ENCODE results near the gene FBXL12. TPM values are rescaled to one million over a fixed set of nuclear protein-coding genes. Genes with fewer than 3 reads are reported as not detected.

FBXL12 gene
- total RNA-seq, 4 donors from 2014 or later = 39.8 to 87.9 (median 70.8) TPM

DNA sequence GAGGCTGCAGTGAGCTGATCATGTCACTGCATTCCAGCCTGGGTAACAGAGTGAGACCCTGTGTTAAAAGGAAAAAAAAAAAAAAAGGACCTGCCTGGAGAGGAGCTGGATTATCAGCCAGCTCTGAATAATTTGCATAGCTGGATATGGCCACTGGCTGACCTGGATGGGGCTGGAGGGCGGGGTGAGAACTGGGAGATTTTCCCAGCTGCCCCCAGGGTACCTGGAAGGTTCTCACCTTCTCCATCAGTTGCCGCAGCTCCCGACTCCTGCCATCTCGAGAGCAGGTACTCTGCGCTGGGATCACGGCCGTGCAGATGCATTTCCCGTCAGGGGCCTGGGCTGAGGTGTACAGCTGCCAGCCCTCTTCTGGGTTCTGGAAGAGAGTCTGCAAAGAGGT lies 41.5 kb upstream of the FBXL12 start:
- Histone ChIP-seq H3K4me3 (no peak overlapping the region), H3K36me3 (no peaks in the 10 kb centered on the region), H3K4me1 (no peaks in the 10 kb centered on the region), H3K27me3 (no peaks in the 10 kb centered on the region), H3K27ac (no peak overlapping the region), H3K9me3 (no peaks in the 10 kb centered on the region)
- DNase-seq = no peak
- TF ChIP-seq, protein P1, sequence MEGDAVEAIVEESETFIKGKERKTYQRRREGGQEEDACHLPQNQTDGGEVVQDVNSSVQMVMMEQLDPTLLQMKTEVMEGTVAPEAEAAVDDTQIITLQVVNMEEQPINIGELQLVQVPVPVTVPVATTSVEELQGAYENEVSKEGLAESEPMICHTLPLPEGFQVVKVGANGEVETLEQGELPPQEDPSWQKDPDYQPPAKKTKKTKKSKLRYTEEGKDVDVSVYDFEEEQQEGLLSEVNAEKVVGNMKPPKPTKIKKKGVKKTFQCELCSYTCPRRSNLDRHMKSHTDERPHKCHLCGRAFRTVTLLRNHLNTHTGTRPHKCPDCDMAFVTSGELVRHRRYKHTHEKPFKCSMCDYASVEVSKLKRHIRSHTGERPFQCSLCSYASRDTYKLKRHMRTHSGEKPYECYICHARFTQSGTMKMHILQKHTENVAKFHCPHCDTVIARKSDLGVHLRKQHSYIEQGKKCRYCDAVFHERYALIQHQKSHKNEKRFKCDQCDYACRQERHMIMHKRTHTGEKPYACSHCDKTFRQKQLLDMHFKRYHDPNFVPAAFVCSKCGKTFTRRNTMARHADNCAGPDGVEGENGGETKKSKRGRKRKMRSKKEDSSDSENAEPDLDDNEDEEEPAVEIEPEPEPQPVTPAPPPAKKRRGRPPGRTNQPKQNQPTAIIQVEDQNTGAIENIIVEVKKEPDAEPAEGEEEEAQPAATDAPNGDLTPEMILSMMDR (IDR thresholded peaks at IDR 0.05) = no peak
- no peak for TF ChIP-seq POLR2A (IDR thresholded peaks at IDR 0.05)

DNA sequence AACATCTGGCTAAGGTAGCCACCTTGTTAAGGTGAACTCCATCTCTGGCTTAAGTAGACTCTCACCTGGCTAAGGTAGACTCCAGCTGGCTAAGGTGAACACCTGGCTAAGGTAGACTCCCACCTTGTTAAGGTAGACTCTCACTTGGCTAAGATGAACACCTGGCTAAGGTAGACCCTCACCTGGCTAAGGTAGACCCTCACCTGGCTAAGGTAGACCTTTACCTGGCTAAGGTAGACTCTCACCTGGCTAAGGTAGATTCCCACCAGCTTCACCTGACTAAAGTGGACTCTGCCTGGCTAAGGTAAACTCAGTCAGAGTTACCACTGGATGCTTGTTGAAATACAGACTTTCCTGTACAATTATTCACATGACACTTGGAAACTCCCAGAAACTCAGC lies 39.9 kb upstream of the FBXL12 start:
- no peak for DNase-seq
- TF ChIP-seq POLR2A (IDR thresholded peaks at IDR 0.05) = no peak
- TF ChIP-seq, protein P1 (IDR thresholded peaks at IDR 0.05) = no peak

DNA sequence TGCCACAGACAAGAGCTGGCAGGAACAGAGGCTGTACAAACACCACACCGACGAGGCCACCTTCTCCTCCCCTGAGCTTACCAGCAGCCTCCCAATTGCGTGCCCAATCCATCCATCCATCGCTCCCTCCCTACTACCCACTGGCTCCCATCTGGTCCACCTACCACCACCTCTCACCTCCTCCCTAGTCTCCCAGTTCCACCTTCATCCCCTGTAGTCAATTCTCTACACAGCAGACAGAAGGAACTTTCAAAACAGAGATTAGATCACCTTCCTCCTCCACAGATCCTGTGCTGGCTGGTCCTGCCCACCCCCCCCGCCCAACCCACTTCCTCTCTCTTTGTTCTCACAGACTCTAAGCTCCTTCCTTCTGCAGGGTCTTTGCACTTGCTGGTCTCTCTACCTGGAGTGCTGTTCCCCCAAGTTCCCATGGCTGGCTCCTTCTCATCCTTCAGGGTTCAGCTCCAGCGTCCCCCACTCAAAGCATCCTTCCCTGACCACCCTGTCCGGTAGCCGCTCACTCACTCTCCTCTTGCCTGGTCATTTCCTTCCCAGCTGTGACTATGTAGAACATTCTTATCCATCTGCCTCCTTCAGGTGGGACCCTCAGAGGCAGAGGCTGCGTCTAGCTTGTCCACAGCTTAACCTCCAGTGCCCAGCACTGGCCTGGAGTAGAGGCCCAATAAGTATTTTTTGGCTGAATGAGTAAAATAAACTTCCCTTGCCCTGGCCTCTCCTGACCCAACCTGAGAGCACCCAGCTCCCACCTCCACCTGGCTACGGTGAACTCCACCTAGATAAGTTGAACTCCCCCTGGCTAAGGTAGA lies 39.3 kb upstream of the FBXL12 start:
- Histone ChIP-seq H3K27ac (peak overlapping the region; percentile 58 to 79 (median 66)), H3K4me3 (peak overlapping the region in 2 of 4 donors; percentile 6 to 19), H3K27me3 (no peaks in the 10 kb centered on the region), H3K36me3 (no peaks in the 10 kb centered on the region), H3K9me3 (no peaks in the 10 kb centered on the region), H3K4me1 (no peaks in the 10 kb centered on the region)
- no peak for TF ChIP-seq POLR2A (IDR thresholded peaks at IDR 0.05)
- TF ChIP-seq, protein P1 (IDR thresholded peaks at IDR 0.05) = no peak
- no peak for DNase-seq

More for the DNA sequence above, 39.9 kb upstream of the FBXL12 start:
- H3K4me3 ChIP-seq = no peak overlapping the region
- H3K27me3 ChIP-seq = no peaks in the 10 kb centered on the region
- H3K27ac ChIP-seq = peak overlapping the region; percentile 36 to 79 (median 64)
- no peaks in the 10 kb centered on the region for H3K36me3 ChIP-seq
- no peaks in the 10 kb centered on the region for H3K9me3 ChIP-seq
- H3K4me1 ChIP-seq = no peaks in the 10 kb centered on the region

DNA sequence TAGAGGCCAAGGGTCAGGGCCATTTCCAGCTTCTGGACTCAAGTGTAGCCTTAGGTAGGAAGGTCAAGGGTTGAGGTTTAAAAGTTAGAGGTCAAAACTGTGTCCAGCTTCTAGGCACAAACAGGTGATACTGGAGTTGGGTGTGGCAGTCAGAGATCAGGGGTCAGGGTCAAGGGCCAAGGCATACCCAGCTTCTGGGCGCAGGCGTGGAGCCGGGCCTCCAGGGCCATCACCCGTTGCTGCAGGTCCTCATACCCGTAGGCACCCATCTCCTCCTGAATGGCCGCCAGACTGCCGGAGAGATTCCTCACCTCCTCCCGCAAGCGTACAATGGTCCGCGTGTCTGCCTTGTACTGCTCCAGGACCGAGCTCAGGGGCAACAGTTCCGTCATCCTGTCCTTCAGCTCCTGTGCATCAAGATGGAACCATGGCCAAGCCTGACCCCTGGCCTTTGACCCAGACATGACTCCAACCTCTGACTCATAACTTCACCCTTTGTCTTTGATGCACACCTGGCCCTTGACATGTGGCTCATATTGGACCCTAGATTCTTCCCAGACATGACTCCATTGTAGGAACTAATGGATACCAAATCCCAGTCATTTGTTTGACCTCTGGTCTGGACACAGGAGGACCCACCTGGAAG lies 38.3 kb upstream of the FBXL12 start:
- TF ChIP-seq, protein P1 (IDR thresholded peaks at IDR 0.05) = no peak
- TF ChIP-seq POLR2A (IDR thresholded peaks at IDR 0.05) = no peak
- peak overlapping the region in 3 of 4 donors; percentile 62 to 79 (median 71) for H3K27ac ChIP-seq

DNA sequence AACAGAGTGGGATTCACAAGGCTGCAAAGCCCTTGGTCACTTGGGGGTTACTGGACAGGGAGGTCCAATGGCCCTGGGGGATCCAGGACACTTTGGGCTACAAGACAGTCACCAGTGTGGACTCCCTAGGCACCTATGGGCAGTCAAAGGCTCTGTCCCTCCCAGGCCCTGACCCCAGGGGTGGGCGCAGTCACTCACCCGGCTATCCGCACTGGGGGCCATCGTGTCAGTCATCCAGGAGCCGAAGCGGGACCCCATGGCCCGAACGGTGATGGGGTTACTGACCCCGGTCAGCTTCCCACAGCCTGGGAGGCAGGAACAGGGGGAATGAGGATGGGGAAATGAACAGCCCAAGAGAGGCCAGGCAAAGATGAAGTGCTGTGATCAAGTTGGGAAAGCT lies 37.7 kb upstream of the FBXL12 start:
- DNase-seq = no peak
- TF ChIP-seq, protein P1 (IDR thresholded peaks at IDR 0.05) = no peak
- no peak for TF ChIP-seq POLR2A (IDR thresholded peaks at IDR 0.05)
- H3K9me3 ChIP-seq = no peaks in the 10 kb centered on the region

More for the DNA sequence above, 38.3 kb upstream of the FBXL12 start:
- DNase-seq = no peak
- Histone ChIP-seq H3K4me1 (no peaks in the 10 kb centered on the region), H3K9me3 (no peaks in the 10 kb centered on the region), H3K27me3 (no peaks in the 10 kb centered on the region), H3K4me3 (peak overlapping the region in 1 of 4 donors; percentile 6), H3K36me3 (no peaks in the 10 kb centered on the region)

More for the DNA sequence above, 37.7 kb upstream of the FBXL12 start:
- no peaks in the 10 kb centered on the region for H3K4me1 ChIP-seq
- H3K4me3 ChIP-seq = no peak overlapping the region
- H3K27ac ChIP-seq = peak overlapping the region in 1 of 4 donors; percentile 71
- H3K27me3 ChIP-seq = no peaks in the 10 kb centered on the region
- no peaks in the 10 kb centered on the region for H3K36me3 ChIP-seq

Measured in Peyer's patch (tissue), 4 donors.